ENCODE measurements around the gene TTC23.
"Not testable (repeated sequence)": the region's sequence is repeated elsewhere in the genome, so short reads cannot be mapped to it uniquely, and the experiment has no call there.

The TTC23 gene

DNA sequence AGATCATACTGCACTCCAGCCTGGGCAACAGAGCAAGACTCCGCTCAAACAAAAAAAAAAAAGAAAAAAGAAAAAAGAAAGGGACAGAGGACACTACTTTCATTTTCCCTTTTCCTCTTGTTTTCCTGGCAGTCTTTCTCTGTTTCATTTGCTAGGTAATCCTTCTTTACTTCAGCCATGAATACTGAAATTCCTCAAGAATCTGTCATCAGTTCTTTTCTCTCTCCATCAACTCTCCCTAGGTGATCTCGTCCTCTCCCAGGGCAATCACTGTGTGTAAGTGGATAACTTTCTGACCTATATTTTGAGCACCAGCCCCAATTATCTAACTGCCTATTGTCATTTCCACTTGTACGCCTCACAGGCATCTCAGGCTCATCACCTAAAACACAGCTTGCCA lies 51.5 kb downstream of the TTC23 start:
- no peak for DNase-seq (ENCODE audit: low read depth in 2 of 2)

DNA sequence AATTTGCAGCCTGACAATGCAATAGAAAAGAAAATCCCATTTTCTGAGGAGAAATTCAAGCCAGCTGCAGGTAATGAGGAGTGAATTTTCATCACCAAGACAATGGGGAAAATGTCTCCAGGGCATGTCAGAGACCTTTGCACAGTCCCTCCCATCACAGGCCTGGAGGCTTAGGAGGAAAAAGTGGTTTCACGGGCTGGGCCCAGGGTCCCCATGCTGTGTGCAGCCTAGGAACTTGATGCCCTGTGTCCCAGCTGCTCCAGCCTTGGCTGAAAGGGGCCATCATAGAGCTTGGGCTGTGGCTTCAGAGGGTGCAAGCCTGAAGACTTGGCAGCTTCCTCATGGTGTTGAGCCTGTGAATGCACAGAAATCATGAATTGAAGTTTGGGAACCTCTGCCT lies 57.2 kb downstream of the TTC23 start:
- DNase-seq (ENCODE audit: low read depth in 2 of 2): not testable (repeated sequence)

DNA sequence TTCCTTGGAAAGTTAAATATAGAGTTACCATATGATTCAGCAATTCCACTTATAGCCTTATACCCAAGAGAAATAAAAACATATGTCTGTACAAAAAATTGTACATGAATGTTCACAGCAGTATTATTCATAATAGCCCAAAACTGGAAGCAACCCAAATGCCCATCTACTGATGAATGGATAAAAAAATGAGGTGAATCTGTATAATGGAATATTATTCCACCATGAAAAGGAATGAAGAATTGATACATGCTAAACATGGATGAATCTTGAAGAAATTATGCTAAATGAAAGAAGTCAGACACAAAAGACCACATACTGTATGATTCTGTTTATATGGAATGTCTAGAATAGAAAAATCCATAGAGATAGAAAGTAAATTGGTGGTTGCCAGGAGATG lies 61.4 kb downstream of the TTC23 start:
- DNase-seq (ENCODE audit: low read depth in 2 of 2): no peak

DNA sequence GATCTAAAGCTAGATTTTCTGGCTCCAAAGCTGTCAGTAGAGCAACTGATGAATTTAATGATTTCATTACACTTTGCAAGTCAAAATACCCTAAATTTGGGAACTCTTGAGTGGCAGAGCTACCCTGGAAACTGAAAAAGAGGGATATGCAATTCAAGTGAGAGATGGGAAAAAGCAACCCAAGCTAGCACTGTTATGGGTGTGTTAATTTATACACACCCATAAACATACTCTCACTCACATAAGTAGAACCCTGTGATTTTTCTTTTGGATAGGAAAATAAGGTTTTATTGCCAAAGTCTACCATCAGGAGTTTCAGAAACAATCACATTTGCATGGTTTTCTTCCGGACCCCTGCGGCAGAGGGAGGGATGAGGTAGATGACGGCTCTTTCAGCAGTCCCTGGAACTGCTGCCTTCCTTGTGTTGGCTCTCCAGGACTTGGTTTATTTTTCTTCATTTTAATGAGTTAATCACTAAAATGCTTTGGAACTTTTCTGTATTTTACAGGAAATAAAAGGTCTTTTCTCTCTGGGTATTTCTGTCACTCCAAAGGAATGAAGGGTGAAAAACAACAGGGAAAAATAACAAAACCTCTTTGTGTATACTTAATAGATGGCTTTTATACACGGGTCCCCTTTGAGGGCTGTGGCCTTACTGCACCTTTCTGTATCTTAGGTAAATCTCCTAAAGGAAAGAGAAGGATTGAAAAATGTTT lies 63.8 kb downstream of the TTC23 start:
- no peak for DNase-seq (ENCODE audit: low read depth in 2 of 2)

DNA sequence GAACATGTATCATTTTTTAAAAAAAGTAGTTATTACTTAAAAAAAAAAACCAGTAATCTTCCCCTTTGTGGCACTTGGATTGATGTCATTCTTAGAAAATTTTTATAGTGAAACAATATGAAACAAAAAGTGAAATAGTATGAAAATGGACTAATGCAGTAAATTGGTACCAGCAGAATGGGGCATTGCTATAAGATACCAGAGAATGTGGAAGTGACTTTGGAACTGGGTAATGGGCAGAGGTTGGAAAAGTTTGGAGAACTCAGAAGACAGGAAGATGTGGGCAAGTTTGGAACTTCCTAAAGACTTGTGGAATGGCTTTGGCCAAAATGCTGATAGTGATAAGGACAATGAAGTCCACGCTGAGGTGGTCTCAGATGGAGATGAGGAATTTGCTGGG lies 66.6 kb downstream of the TTC23 start:
- no peak for DNase-seq (ENCODE audit: low read depth in 2 of 2)

DNA sequence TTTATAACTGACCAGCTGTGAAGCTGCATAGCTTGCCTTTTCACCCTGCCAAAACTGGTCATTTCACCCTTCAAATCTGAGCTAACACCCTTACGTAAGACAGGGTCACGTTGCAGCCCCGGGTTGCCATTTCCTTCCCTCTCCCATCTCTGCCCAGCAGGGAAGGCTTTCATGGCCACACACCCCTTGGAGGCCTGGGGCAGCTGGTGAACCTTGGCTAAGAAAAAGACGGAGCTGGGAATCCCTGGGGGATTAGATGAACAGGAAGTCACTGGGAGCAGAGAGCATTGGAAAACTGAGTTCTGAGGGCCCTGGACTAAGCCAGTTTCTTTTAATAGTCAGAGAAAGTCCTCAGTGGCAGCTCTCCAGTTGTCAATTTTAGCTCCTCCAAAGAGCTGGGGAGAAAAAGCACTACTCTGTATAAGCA lies 67.8 kb downstream of the TTC23 start:
- DNase-seq (ENCODE audit: low read depth in 2 of 2): no peak

DNA sequence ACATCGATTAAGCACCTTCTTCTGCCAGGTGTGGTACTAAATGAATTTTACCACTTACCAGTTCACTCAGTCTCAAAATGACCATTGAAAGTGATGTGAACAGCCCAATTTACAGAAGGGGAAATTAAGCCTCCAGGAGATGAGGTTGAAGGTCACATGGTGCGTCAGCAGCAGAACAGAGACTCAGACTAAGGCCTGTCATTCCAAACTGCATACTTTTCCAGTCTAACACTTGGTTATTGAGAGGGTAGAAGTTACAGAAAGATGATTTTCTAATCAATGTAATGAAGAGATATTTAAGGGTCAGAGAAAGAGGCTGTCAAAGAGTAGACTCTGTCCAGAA lies 68.4 kb downstream of the TTC23 start:
- no peak for DNase-seq (ENCODE audit: low read depth in 2 of 2)

DNA sequence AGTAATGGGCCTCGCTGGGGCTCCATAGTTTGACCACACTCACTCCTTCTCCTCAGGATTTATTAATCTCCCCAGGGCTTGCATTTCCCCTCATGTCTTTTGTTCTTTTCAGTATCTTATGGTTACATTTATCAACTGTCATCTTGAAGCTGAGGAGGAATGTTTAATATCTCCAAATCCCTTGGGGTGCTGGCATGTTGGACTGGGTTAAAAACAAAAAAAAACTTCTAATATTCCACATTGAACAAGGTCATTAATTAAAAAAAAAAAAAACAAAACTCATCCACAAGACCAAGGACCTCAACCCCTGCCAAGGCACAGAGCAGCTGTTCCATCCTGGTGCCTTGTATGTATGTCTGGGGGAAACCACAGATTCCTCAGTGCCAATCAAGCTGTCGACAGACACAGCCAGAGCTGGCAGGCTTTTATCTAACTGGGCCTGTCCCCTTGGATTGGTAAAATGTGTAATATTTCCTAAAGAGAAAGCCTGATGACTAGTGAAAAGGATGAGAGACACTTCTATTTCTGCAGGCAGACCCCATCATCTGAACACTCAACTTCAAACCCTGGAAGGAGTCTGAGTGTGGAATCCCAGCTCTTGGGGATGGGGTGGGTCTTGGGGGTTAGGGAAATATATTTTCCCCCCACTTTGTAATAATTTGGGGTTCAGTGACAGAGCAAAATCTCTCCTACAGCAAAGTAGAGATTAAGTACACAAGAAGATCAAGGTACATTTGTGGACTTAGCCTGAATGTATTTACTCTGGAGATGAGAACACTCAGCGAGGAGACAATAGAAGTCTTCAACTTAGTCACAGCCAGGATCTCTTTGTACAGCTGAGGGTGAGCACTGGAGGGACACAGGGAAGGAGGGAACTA lies 69.1 kb downstream of the TTC23 start:
- DNase-seq (ENCODE audit: low read depth in 2 of 2): no peak

DNA sequence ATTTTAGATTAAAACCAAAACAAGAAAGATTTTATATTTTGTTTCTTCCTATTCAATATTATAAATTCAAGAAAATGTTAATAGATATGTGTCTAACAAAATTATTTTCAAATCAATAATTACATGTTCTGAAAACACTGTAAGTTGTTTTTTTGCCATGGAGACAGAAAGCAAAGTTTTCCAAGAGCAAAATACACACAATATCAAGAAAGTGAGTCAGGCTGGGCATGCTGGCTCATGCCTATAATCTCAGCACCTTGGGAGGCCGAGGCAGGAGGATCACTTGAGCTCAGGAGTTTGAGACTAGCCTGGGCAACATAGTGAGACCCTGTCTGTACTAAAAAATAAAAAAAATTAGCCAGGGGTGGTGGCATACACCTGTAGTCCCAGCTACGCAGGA lies 71.7 kb downstream of the TTC23 start:
- no peak for DNase-seq (ENCODE audit: low read depth in 2 of 2)

DNA sequence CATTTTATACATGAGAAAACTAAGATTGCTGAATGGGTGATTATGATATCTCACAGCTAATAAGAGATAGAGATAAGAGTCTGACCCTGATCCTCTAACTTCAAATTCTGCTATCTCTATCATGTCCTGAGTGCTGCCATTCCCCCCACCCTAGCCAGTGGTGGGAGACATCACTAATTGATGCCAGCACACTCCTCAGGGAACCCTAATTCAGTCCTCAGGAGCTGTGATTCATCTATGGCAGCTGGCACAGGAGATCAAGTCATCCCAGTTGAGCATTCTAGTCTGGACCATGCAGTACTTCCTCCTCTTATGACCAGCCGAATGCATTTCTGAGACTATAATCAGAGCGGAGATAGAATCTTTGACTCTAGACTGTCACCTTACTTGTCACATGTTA lies 72.6 kb downstream of the TTC23 start:
- no peak for DNase-seq (ENCODE audit: low read depth in 2 of 2)

DNA sequence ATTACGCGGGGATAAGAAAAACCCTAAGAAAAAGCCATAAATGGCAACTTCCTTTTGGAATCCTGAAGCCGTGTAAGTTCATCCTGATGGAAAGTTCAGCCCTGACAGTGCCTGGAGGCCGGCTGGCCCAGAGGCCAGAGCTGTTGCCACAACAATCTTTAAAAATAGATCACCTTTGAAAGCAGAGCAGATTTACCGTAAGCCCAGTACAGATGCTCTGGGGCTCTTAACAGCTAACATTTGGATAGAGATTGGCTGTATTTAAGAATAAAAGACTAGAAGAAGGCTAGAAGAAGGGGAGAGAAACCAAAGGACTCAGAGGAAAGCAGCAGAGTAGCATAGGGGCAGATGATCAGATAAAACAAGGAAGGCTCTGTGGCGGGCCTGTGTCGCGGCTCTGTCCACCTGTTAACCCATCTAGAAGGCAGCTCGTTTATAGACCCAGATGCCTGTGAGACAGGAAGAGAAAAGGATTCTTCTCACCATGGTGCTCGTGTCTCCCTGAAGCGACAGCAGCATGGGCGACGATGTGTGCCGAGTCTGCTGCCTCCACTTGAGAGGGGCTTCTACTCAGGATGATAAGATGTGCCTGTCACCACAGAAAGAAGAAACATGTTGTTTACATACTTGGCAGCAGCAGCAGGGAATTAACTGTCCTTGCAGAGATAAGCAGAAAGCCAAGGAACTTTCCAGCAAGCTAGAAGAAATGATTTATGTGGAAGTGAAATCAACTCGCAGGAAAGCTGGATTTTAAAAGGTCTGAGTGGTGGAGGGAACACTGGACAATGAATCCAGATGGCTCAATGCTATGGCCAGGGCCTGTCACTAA lies 74.6 kb downstream of the TTC23 start:
- DNase-seq (ENCODE audit: low read depth in 2 of 2): no peak

DNA sequence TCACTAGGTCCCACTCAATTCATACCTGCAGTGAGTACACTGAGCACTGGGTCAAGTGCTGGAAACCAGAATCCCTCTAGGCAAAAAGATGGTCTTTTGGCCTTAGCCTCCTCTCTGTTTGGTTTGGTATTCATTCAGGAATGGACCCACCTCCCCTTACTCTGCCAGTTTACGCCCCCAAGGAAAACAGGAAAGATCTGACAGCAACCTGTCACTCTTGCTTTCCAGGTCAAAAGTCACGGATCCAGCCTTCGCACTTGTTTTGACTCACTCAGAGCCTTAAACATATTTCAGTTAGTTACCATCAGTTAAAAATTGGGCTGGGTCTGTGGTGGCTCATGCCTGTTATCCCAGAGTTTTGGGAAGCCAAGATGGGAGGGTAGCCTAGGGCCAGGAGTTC lies 76.4 kb downstream of the TTC23 start:
- DNase-seq (ENCODE audit: low read depth in 2 of 2): no peak

DNA sequence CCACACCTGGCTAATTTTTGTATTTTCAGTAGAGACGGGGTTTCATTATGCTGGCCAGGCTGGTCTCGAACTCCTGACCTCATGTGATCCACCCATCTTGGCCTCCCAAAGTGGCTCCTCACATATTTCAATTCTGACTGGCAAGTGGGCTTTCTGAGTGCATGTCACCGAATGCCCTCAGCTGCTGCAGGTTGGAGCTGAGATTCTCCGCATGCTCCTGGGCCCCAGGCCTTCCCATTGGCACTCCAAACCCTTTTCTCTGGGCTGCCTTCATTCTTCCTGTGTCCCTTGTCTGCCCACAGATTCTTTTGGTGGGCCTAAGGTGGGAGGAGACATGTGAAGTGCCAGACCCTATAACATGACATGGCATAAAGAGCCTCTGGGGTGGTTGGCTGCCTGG lies 77.2 kb downstream of the TTC23 start:
- no peak for DNase-seq (ENCODE audit: low read depth in 2 of 2)

DNA sequence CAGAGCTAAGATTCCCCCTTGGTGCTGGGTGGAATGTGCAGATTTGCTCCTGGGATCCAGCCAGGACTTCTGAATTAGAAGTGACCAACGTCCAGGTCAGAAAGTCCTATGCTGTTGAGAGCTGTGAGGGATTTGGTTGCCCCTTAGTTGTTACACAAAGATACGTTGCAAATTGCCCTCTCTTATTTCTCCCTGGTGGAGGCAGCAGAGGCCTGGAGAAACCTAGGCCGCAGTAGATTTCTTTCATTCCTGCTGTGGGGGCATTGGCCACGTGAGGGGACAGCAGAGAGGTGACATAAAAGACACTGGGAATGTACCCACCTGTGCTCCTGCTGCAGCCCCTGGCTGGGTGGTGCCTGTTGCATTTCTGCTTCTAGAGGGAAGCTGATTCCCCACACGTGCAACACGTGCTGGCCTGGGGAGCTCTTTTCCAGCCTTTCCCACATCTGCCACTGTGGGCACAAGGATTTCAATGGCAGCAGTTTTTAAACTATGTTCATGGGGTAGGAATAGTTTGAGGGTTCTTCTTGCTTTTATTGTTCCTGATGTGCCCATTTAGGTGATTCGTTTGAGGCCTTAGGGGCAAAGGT lies 78.8 kb downstream of the TTC23 start:
- no peak for DNase-seq (ENCODE audit: low read depth in 2 of 2)

DNA sequence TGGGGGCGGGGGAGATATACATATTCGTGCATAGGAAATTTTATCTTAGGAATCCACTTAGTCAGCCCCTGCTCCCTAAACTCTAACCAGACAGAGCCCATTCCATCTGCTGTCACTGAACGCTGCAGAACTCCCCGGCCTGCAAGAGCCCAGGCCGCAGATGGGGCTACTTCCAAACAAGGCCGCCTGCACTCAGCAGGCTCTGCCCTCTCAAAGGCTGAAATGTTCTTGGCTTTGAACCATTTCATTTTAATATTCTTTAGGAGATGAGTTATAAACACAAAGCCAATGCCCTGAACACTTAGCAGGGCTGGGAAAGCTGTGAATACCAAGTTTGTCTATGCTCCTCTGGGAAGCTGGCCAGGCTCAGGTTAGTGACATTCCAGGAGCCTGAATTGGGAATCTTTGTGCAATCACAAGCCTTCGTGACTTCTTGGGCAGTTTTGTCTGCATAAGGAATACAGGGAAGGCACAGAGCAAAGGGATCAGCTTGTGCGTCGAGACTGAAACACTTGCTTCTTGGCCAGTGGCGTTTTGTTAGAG lies 79.5 kb downstream of the TTC23 start:
- DNase-seq (ENCODE audit: low read depth in 2 of 2): no peak

DNA sequence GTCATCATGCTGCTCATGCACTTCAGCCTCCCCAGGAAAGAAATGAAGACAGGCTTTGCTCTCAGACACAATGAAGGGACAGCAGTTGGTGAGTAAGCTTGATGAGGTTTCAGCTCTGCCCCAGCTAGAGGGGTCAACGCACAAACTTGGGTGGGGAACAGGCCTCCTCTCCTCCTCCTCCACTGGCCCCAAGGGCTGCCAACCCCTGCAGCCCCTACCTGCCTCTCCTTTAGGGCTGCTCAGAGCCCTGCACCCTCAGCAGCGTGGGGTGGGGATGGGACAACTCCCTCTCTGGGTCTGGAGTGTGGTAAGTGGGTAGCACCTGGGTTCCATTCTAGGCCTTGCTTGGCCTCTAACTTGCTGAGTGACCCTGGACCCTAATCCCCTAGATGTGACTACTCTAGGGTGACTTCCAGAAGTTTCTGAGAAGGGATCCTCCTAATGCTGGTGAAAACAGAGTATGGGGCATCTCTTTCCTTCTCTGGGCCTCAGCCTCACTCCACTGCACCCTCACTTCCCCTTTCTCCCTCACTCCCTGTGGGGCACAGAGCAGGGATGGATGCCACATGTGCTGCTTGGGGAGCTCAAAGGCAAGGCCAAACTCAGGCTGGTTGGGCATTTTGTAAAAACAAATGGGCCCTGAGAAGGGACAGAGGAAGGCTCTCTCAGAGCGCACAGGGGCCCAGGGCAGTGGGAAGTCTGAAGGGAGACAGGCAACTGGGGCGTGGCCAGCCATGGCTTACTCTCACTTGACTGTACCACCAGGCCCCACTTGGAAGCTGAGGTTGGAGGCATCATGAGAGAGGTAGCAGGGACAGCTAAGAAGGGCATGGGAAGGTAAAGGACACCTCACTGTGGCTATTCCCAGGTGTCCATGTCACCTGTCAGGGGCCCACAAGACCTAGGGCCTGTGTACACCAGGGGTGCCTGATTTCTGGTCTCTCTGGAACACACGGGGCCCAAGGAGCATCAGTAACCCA lies 80.5 kb downstream of the TTC23 start:
- DNase-seq (ENCODE audit: low read depth in 2 of 2): no peak

DNA sequence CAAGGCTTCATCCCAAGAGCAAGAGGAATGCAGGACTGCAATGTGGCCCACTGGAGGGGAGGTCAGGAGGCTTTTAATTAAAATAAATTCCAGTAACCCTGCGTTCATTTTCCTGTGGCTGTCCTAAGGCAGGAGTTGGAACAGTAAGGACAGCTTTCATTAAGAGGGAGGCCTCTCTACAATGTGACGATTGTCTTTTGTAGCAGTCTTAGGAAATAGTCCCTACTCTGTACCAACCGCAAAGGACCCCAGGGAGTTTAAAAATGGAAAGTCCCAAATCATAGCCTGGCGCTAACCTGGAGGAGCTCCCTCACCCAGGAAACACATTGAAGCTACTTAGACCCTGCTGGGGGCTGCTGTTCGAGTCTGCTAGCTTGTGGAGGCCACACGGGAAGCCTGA lies 81.7 kb downstream of the TTC23 start:
- no peak for DNase-seq (ENCODE audit: low read depth in 2 of 2)

DNA sequence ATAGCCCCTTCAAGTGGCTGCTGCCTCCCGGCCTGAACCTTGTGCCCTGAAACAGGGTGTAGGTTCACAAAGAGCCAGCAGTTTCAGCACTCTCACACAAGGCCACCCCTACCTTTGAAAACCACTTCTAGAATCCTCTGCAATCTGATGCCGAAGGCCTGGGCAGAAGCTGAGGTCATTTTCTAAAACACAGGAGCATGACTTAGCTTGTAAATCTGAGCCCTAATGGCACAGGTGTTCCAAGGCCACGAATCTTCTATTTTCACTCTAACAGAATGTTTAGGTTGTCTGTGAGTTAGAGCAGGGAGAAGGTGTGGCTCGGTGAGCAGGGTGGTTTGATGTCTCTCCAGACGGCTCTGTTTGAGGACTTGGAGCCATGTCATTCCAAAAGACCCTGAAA lies 82.2 kb downstream of the TTC23 start:
- DNase-seq (ENCODE audit: low read depth in 2 of 2): no peak

DNA sequence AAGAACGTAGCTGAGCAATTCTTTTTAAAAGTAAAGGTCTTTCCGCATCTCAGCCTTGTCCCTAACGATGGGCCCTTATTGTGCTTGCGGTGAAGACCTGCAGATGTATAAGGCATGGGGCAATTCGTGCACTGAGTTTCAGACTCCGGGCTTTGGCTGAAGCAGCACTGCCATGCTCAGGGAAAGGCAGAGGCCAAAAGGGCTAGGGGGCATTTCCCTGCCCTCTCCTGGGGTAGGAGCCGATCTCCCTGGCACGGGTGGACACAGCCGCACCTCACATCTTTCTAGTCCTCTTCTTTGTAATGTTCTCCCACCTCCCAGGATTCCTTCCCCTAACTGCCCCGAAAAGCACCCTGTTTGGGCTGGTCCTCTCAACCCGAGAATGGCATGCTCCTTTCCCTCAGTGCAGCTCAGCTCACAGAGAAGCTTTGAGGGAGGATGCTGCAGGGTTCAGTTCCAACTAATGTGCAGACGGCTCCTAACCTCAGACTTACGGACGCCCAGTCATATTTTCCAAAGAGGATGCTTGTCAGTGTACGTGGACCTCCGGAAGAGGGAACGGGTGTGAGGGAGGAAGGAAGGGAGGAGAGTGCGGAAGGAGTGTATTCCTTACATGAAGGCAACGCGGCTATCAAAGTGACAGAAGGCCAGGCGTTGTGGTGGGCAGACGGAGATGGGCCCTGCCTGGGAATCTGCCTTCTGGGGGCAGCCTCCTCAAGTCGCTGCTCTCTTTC lies 83.3 kb downstream of the TTC23 start:
- DNase-seq (ENCODE audit: low read depth in 2 of 2): no peak
